Rectal smooth muscle tissue (tissue), 1 donor: ENCODE results near the gene RPS17.
A peak's percentile ranks its signal among the peaks of the same experiment; 100 is the strongest.
"Not testable (repeated sequence)": the region's sequence is repeated elsewhere in the genome, so short reads cannot be mapped to it uniquely, and the experiment has no call there.

Experiments used
- H3K27ac ChIP-seq: one replicate; pipeline ENCODE4 v1.7.0; 2013; ENCODE audit warnings: low read depth, low read length, inconsistent platforms
- H3K27me3 ChIP-seq: one replicate; pipeline ENCODE4 v1.7.0; 2013; ENCODE audit warnings: low read length; ENCODE audit not compliant: control insufficient read depth, insufficient read depth
- H3K36me3 ChIP-seq: one replicate; pipeline ENCODE4 v1.7.0; 2013; ENCODE audit warnings: low read length; ENCODE audit not compliant: control insufficient read depth, insufficient read depth
- H3K4me1 ChIP-seq: one replicate; pipeline ENCODE4 v1.7.0; 2013; ENCODE audit warnings: low read length; ENCODE audit not compliant: control insufficient read depth, insufficient read depth
- H3K4me3 ChIP-seq: one replicate; pipeline ENCODE4 v1.7.0; 2013; ENCODE audit warnings: low read length
- H3K9ac ChIP-seq: one replicate; pipeline ENCODE4 v1.7.0; 2013; ENCODE audit warnings: low read length

The RPS17 gene

GRCh38 chr15:82532383-82532990, 7.8 kb downstream of the RPS17 start:
- no peak overlapping the region for H3K27ac ChIP-seq
- peaks cover 2% of the 10 kb centered on the region for H3K4me1 ChIP-seq
- H3K9ac ChIP-seq, result no peak overlapping the region
- no peak overlapping the region for H3K4me3 ChIP-seq
- H3K36me3 ChIP-seq, result peaks cover 12% of the 10 kb centered on the region
- H3K27me3 ChIP-seq, result no peaks in the 10 kb centered on the region

- Histone ChIP-seq H3K9ac (no peak overlapping the region), H3K4me3 (no peak overlapping the region), H3K36me3 (peaks cover 7% of the 10 kb centered on the region), H3K4me1 (peaks cover 2% of the 10 kb centered on the region), H3K27me3 (no peaks in the 10 kb centered on the region), H3K27ac (no peak overlapping the region)
Measured at GRCh38 chr15:82531496-82532382, 8.5 kb downstream of the RPS17 start.

GRCh38 chr15:82530606-82531379, 9.5 kb downstream of the RPS17 start:
- Histone ChIP-seq H3K9ac (no peak overlapping the region), H3K27me3 (no peaks in the 10 kb centered on the region), H3K4me3 (peak overlapping the region; percentile 65), H3K4me1 (peaks cover 2% of the 10 kb centered on the region), H3K36me3 (no peaks in the 10 kb centered on the region), H3K27ac (no peak overlapping the region)

GRCh38 chr15:82530006-82530405, 10.3 kb downstream of the RPS17 start:
- Histone ChIP-seq H3K4me1 (peaks cover 2% of the 10 kb centered on the region), H3K4me3 (no peak overlapping the region), H3K9ac (no peak overlapping the region), H3K27me3 (no peaks in the 10 kb centered on the region), H3K36me3 (no peaks in the 10 kb centered on the region), H3K27ac (no peak overlapping the region)

- not testable (repeated sequence) for H3K4me1 ChIP-seq, H3K9ac ChIP-seq, H3K36me3 ChIP-seq, H3K4me3 ChIP-seq, H3K27me3 ChIP-seq, H3K27ac ChIP-seq
Measured at GRCh38 chr15:82513587-82513986, 26.7 kb downstream of the RPS17 start.

- not testable (repeated sequence) for H3K9ac ChIP-seq, H3K36me3 ChIP-seq, H3K4me1 ChIP-seq, H3K27me3 ChIP-seq, H3K4me3 ChIP-seq, H3K27ac ChIP-seq
Measured at GRCh38 chr15:82507693-82508092, 32.6 kb downstream of the RPS17 start.

- H3K27ac ChIP-seq, H3K9ac ChIP-seq, H3K36me3 ChIP-seq, H3K27me3 ChIP-seq, H3K4me3 ChIP-seq, H3K4me1 ChIP-seq: not testable (repeated sequence)
Measured at GRCh38 chr15:82507087-82507486, 33.2 kb downstream of the RPS17 start.

- not testable (repeated sequence) for H3K27me3 ChIP-seq, H3K4me1 ChIP-seq, H3K27ac ChIP-seq, H3K36me3 ChIP-seq, H3K4me3 ChIP-seq, H3K9ac ChIP-seq
Measured at GRCh38 chr15:82505842-82506241, 34.4 kb downstream of the RPS17 start.

GRCh38 chr15:82504074-82504473, 36.2 kb downstream of the RPS17 start:
- not testable (repeated sequence) for H3K4me1 ChIP-seq, H3K9ac ChIP-seq, H3K27ac ChIP-seq, H3K27me3 ChIP-seq, H3K36me3 ChIP-seq, H3K4me3 ChIP-seq

- not testable (repeated sequence) for H3K9ac ChIP-seq, H3K36me3 ChIP-seq, H3K27ac ChIP-seq, H3K4me1 ChIP-seq, H3K4me3 ChIP-seq, H3K27me3 ChIP-seq
Measured at GRCh38 chr15:82502700-82503339, 37.4 kb downstream of the RPS17 start.

- H3K27me3 ChIP-seq, H3K36me3 ChIP-seq, H3K4me3 ChIP-seq, H3K9ac ChIP-seq, H3K27ac ChIP-seq, H3K4me1 ChIP-seq: not testable (repeated sequence)
Measured at GRCh38 chr15:82500772-82501171, 39.5 kb downstream of the RPS17 start.

- H3K27ac ChIP-seq, H3K9ac ChIP-seq, H3K27me3 ChIP-seq, H3K4me1 ChIP-seq, H3K4me3 ChIP-seq, H3K36me3 ChIP-seq: not testable (repeated sequence)
Measured at GRCh38 chr15:82497978-82498377, 42.3 kb downstream of the RPS17 start.
